ENCODE measurements around the gene PRKAR1A.

The PRKAR1A gene

GRCh38 chr17:68598074-68598473, 85.8 kb downstream of the PRKAR1A start:
- no peaks in the 10 kb centered on the region for H3K36me3 Mint-ChIP-seq (ENCODE audit: low read depth)
- no peak overlapping the region for H3K27ac Mint-ChIP-seq
- H3K27me3 Mint-ChIP-seq (ENCODE audit: low read depth, poor library complexity), result peaks cover 82% of the 10 kb centered on the region
- H3K4me1 Mint-ChIP-seq, result peaks cover 49% of the 10 kb centered on the region
- TF ChIP-seq, protein P1, sequence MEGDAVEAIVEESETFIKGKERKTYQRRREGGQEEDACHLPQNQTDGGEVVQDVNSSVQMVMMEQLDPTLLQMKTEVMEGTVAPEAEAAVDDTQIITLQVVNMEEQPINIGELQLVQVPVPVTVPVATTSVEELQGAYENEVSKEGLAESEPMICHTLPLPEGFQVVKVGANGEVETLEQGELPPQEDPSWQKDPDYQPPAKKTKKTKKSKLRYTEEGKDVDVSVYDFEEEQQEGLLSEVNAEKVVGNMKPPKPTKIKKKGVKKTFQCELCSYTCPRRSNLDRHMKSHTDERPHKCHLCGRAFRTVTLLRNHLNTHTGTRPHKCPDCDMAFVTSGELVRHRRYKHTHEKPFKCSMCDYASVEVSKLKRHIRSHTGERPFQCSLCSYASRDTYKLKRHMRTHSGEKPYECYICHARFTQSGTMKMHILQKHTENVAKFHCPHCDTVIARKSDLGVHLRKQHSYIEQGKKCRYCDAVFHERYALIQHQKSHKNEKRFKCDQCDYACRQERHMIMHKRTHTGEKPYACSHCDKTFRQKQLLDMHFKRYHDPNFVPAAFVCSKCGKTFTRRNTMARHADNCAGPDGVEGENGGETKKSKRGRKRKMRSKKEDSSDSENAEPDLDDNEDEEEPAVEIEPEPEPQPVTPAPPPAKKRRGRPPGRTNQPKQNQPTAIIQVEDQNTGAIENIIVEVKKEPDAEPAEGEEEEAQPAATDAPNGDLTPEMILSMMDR (IDR thresholded peaks at IDR 0.05), result no peak
- no peak overlapping the region for H3K4me3 Mint-ChIP-seq
- H3K9me3 Mint-ChIP-seq, result peaks cover 3% of the 10 kb centered on the region
- DNase-seq, result no peak

DNA sequence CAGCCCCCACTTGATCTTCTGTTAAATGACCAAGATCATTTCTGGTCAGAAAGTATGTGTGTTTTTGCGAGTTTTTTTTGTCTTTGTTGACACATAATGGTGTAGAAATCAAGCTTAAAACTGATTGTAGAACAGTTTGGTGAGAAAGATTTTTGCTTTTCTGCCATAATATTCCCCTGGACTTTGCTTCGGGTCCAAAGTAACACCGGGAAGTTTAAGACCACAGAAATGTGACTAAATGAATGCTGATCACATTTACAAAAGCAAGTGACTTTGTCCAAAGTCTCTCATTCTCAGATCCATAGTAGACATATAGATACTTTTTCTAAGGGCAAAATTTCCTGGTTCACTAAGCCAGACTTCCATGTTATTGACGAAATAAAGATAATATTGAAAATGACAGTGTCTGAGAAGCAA, 86.3 kb downstream of the PRKAR1A start:
- Mint-ChIP-seq H3K4me3 (no peak overlapping the region), H3K27ac (no peak overlapping the region), H3K9me3 (peaks cover 2% of the 10 kb centered on the region), H3K4me1 (peaks cover 46% of the 10 kb centered on the region), H3K36me3 (ENCODE audit: low read depth) (no peaks in the 10 kb centered on the region), H3K27me3 (ENCODE audit: low read depth, poor library complexity) (peaks cover 87% of the 10 kb centered on the region)
- no peak for DNase-seq
- TF ChIP-seq, protein P1 (IDR thresholded peaks at IDR 0.05), result no peak

DNA sequence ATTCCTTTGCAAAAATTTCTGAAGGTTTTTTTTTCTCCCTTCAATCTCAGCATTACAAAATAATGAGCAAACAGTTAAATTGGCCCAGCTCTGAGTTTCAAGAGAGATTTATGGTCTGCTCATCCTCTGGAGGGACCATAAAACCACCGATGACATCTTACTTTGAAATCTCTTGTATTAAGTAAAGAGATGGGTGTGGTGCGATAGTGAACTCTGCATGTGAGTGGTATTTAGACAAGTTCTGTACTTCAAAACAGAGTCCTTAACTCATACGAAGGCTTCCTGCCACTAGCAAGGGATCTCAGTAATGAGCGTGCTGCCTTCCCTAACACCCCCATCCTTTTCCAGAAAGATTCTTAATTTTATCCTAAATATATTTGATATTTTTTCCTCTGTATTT, 86.9 kb downstream of the PRKAR1A start:
- Mint-ChIP-seq H3K27ac (no peak overlapping the region), H3K27me3 (ENCODE audit: low read depth, poor library complexity) (peaks cover 91% of the 10 kb centered on the region), H3K4me3 (peak overlapping the region; percentile 86), H3K4me1 (peaks cover 43% of the 10 kb centered on the region), H3K36me3 (ENCODE audit: low read depth) (no peaks in the 10 kb centered on the region), H3K9me3 (no peaks in the 10 kb centered on the region)
- no peak for DNase-seq
- TF ChIP-seq, protein P1 (IDR thresholded peaks at IDR 0.05), result no peak

- Mint-ChIP-seq H3K27me3 (ENCODE audit: low read depth, poor library complexity) (peaks cover 89% of the 10 kb centered on the region), H3K27ac (no peak overlapping the region), H3K4me1 (peaks cover 43% of the 10 kb centered on the region), H3K4me3 (peak overlapping the region; percentile 86), H3K36me3 (ENCODE audit: low read depth) (no peaks in the 10 kb centered on the region), H3K9me3 (no peaks in the 10 kb centered on the region)
- no peak for DNase-seq
- TF ChIP-seq, protein P1 (IDR thresholded peaks at IDR 0.05), result no peak
Observed at GRCh38 chr17:68599552-68600066, 87.4 kb downstream of the PRKAR1A start.

GRCh38 chr17:68600067-68600930, 88.1 kb downstream of the PRKAR1A start:
- no peak overlapping the region for H3K27ac Mint-ChIP-seq
- no peaks in the 10 kb centered on the region for H3K9me3 Mint-ChIP-seq
- H3K27me3 Mint-ChIP-seq (ENCODE audit: low read depth, poor library complexity), result peaks cover 92% of the 10 kb centered on the region
- H3K4me1 Mint-ChIP-seq, result peaks cover 38% of the 10 kb centered on the region
- DNase-seq, result peak; percentile 65
- TF ChIP-seq, protein P1 (IDR thresholded peaks at IDR 0.05), result no peak
- peak overlapping the region; percentile 86 for H3K4me3 Mint-ChIP-seq
- H3K36me3 Mint-ChIP-seq (ENCODE audit: low read depth), result no peaks in the 10 kb centered on the region
